Stimulated activated CD4-positive, alpha-beta T cell treated with anti-CD3 and anti-CD28 coated beads, Interleukin-1b, Interleukin-23, amount 100 ng/mL, for 1 hour (primary cell): ENCODE data around the gene PDE10A.
"Not testable (repeated sequence)": the region's sequence is repeated elsewhere in the genome, so short reads cannot be mapped to it uniquely, and the experiment has no call there.

Source experiments
- DNase-seq, 2 donors: peaks; one replicate each; pipeline ENCODE4 v3.0.0-alpha.2; 2020; ENCODE audit warnings: low read depth in 2 of 2

The PDE10A gene

GRCh38 chr6:165587206-165587605 is 75.8 kb downstream of the PDE10A start:
- no peak for DNase-seq

- DNase-seq, result no peak
Measured at GRCh38 chr6:165586706-165587105, 76.3 kb downstream of the PDE10A start.

GRCh38 chr6:165585060-165585459 is 78.0 kb downstream of the PDE10A start:
- no peak for DNase-seq

- no peak for DNase-seq
Measured at GRCh38 chr6:165584541-165584940, 78.5 kb downstream of the PDE10A start.

GRCh38 chr6:165581678-165582077 is 81.4 kb downstream of the PDE10A start:
- no peak for DNase-seq

- DNase-seq, result no peak
Measured at GRCh38 chr6:165580136-165580535, 82.9 kb downstream of the PDE10A start.

GRCh38 chr6:165579151-165579550 is 83.9 kb downstream of the PDE10A start:
- DNase-seq, result no peak

GRCh38 chr6:165577556-165577955 is 85.5 kb downstream of the PDE10A start:
- no peak for DNase-seq

GRCh38 chr6:165575158-165575549 is 87.9 kb downstream of the PDE10A start:
- no peak for DNase-seq

- no peak for DNase-seq
Measured at GRCh38 chr6:165574220-165575157, 88.6 kb downstream of the PDE10A start.

GRCh38 chr6:165573671-165574070 is 89.4 kb downstream of the PDE10A start:
- no peak for DNase-seq

GRCh38 chr6:165571721-165572132 is 91.3 kb downstream of the PDE10A start:
- no peak for DNase-seq

- DNase-seq, result no peak
Measured at GRCh38 chr6:165571068-165571682, 91.9 kb downstream of the PDE10A start.

GRCh38 chr6:165568326-165568725 is 94.7 kb downstream of the PDE10A start:
- DNase-seq, result no peak

GRCh38 chr6:165566088-165566828 is 96.8 kb downstream of the PDE10A start:
- no peak for DNase-seq

- no peak for DNase-seq
Measured at GRCh38 chr6:165562421-165563090, 100.5 kb downstream of the PDE10A start.

- DNase-seq, result no peak
Measured at GRCh38 chr6:165559632-165560031, 103.4 kb downstream of the PDE10A start.

GRCh38 chr6:165558097-165558496 is 104.9 kb downstream of the PDE10A start:
- DNase-seq, result not testable (repeated sequence)

GRCh38 chr6:165557674-165558073 is 105.4 kb downstream of the PDE10A start:
- no peak for DNase-seq

- DNase-seq, result no peak
Measured at GRCh38 chr6:165556116-165556843, 106.8 kb downstream of the PDE10A start.

- DNase-seq, result not testable (repeated sequence)
Measured at GRCh38 chr6:165554644-165555043, 108.4 kb downstream of the PDE10A start.
